ENCODE results near the gene HS2ST1. TPM values are rescaled to one million over a fixed set of nuclear protein-coding genes. Genes with fewer than 3 reads are reported as not detected.

Gene HS2ST1
- total and polyA plus RNA-seq, 2 experiments from 2014 or later = 6.7 to 17.1 TPM

DNA sequence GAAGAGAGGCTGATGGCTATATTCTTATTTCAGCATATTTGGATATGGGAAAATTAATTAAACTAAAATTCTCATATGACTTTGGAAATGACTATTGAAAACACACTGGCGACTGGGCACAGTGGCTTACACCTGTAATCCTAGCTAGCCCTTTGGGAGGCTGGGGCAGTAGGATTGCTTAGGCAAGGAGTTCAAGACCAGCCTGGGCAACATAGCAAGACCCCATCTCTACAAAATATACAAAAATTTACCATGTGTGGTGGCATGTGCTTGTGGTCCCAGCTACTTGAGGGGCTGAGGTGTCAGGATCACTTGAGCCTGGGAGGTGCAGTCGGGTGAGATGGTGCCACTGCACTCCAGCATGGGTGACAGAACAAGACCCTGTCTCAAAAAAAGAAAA lies 26.2 kb downstream of the HS2ST1 start:
- H3K4me3 Mint-ChIP-seq = no peak overlapping the region
- H3K9me3 Mint-ChIP-seq = no peaks in the 10 kb centered on the region
- no peaks in the 10 kb centered on the region for H3K36me3 Mint-ChIP-seq (ENCODE audit: low read depth)
- H3K27me3 ChIP-seq (ENCODE audit: insufficient read depth) = no peaks in the 10 kb centered on the region
- H3K4me1 Mint-ChIP-seq = peaks cover 21% of the 10 kb centered on the region
- no peak overlapping the region for H3K27ac ChIP-seq (ENCODE audit: low read depth)
- DNase-seq (ENCODE audit: low spot score) (no peak), ATAC-seq (no peak)
- H4K20me1 ChIP-seq (replicated peaks; ENCODE audit: insufficient read depth) = no peaks in the 10 kb centered on the region; the same call in 1 of the 2 replicates
- H2AFZ ChIP-seq = no peak overlapping the region
- H3K27me3 Mint-ChIP-seq (ENCODE audit: insufficient read depth, low read depth, poor library complexity) = no peaks in the 10 kb centered on the region
- TF ChIP-seq, protein P1, sequence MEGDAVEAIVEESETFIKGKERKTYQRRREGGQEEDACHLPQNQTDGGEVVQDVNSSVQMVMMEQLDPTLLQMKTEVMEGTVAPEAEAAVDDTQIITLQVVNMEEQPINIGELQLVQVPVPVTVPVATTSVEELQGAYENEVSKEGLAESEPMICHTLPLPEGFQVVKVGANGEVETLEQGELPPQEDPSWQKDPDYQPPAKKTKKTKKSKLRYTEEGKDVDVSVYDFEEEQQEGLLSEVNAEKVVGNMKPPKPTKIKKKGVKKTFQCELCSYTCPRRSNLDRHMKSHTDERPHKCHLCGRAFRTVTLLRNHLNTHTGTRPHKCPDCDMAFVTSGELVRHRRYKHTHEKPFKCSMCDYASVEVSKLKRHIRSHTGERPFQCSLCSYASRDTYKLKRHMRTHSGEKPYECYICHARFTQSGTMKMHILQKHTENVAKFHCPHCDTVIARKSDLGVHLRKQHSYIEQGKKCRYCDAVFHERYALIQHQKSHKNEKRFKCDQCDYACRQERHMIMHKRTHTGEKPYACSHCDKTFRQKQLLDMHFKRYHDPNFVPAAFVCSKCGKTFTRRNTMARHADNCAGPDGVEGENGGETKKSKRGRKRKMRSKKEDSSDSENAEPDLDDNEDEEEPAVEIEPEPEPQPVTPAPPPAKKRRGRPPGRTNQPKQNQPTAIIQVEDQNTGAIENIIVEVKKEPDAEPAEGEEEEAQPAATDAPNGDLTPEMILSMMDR (conservative IDR thresholded peaks at IDR 0.05; ENCODE audit: low read depth in 2 of 2) = no peak
- no peaks in the 10 kb centered on the region for H3K9me2 ChIP-seq (ENCODE audit: insufficient read depth)
- H3K36me3 ChIP-seq (ENCODE audit: insufficient read depth) = no peaks in the 10 kb centered on the region
- H3K4me3 ChIP-seq = no peak overlapping the region
- peaks cover 27% of the 10 kb centered on the region for H3K4me1 ChIP-seq (ENCODE audit: insufficient read depth)
- H3K27ac Mint-ChIP-seq = no peak overlapping the region
- no peak overlapping the region for H3K4me2 ChIP-seq
- H3K79me2 ChIP-seq (replicated peaks; ENCODE audit: insufficient read depth) = peaks cover 99% of the 10 kb centered on the region
- no peaks in the 10 kb centered on the region for H3F3A ChIP-seq (replicated peaks; ENCODE audit: low read depth)

DNA sequence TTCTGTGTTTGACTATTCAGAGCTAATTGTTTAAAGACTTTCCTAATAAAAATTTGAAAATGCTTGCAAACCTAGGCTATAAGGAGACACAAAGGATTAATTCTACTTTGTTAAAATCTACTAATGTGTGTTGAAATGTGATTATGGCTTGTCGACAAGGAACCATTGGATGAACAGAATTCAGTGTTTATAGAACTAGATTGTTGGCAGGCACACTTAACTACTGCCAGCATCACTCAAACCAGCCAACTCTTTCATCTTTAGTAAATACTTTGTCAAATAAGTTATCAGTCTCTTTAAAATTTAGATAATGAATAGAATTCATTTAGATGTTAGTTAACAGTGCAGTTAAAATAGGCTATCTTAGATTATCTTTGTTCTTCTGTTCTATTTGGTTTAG lies 27.6 kb downstream of the HS2ST1 start:
- H3K4me2 ChIP-seq = no peak overlapping the region
- H4K20me1 ChIP-seq (replicated peaks; ENCODE audit: insufficient read depth) = peaks cover 3% of the 10 kb centered on the region; the same call in 1 of the 2 replicates
- no peaks in the 10 kb centered on the region for H3K9me2 ChIP-seq (ENCODE audit: insufficient read depth)
- peaks cover 26% of the 10 kb centered on the region for H3K4me1 ChIP-seq (ENCODE audit: insufficient read depth)
- no peaks in the 10 kb centered on the region for H3K36me3 ChIP-seq (ENCODE audit: insufficient read depth)
- Mint-ChIP-seq H3K4me3 (no peak overlapping the region), H3K9me3 (no peaks in the 10 kb centered on the region), H3K4me1 (peaks cover 21% of the 10 kb centered on the region), H3K27ac (no peak overlapping the region), H3K27me3 (ENCODE audit: insufficient read depth, low read depth, poor library complexity) (no peaks in the 10 kb centered on the region), H3K36me3 (ENCODE audit: low read depth) (no peaks in the 10 kb centered on the region)
- TF ChIP-seq CREB1 (CRISPR knock-in tag; IDR thresholded peaks at IDR 0.05; ENCODE audit: low read depth) (no peak), EZH2 (IDR thresholded peaks at IDR 0.05; ENCODE audit: low read depth, unreplicated experiment) (no peak), ZNF331 (CRISPR knock-in tag; IDR thresholded peaks at IDR 0.05; ENCODE audit: low read depth) (no peak), POLR2AphosphoS5 (IDR thresholded peaks at IDR 0.05; ENCODE audit: low read depth) (no peak), STAT1 (IDR thresholded peaks at IDR 0.05; ENCODE audit: unreplicated experiment) (no peak)
- H3K4me3 ChIP-seq = no peak overlapping the region
- H3F3A ChIP-seq (replicated peaks; ENCODE audit: low read depth) = no peaks in the 10 kb centered on the region
- DNase-seq (ENCODE audit: low spot score) = no peak
- ATAC-seq = no peak
- no peak overlapping the region for H2AFZ ChIP-seq
- peaks cover 99% of the 10 kb centered on the region for H3K79me2 ChIP-seq (replicated peaks; ENCODE audit: insufficient read depth)
- no peak overlapping the region for H3K27ac ChIP-seq (ENCODE audit: low read depth)
- no peaks in the 10 kb centered on the region for H3K27me3 ChIP-seq (ENCODE audit: insufficient read depth)

DNA sequence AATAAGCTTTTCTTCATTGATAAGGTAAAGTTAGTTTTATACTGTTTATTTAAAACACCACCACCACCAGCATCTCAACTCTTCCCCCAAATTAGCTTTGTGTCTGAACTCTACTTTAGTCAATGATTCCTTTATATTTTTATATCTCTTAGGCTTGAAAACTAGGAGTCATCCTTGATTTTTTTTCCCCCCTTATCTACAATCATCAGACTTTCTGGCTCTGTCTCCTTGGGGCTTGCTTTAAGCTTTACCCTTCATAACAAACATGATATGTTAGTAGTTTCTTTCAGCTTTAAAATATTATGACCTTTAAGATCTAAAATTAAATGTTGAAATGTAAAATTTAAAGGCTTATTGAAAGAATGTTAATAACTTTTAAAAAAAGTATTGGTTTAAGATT lies 28.3 kb downstream of the HS2ST1 start:
- DNase-seq (ENCODE audit: low spot score) = no peak
- Histone ChIP-seq H4K20me1 (replicated peaks; ENCODE audit: insufficient read depth) (peaks cover 5% of the 10 kb centered on the region), H3K4me3 (no peak overlapping the region), H3K27me3 (ENCODE audit: insufficient read depth) (no peaks in the 10 kb centered on the region), H3K79me2 (replicated peaks; ENCODE audit: insufficient read depth) (peaks cover 99% of the 10 kb centered on the region), H3K27ac (ENCODE audit: low read depth) (no peak overlapping the region), H3K4me1 (ENCODE audit: insufficient read depth) (peaks cover 22% of the 10 kb centered on the region), H3K9me2 (ENCODE audit: insufficient read depth) (no peaks in the 10 kb centered on the region), H3K36me3 (ENCODE audit: insufficient read depth) (no peaks in the 10 kb centered on the region), H3K4me2 (no peak overlapping the region), H2AFZ (no peak overlapping the region), H3F3A (replicated peaks; ENCODE audit: low read depth) (no peaks in the 10 kb centered on the region)
- Mint-ChIP-seq H3K36me3 (ENCODE audit: low read depth) (no peaks in the 10 kb centered on the region), H3K4me3 (no peak overlapping the region), H3K27me3 (ENCODE audit: insufficient read depth, low read depth, poor library complexity) (no peaks in the 10 kb centered on the region), H3K4me1 (peaks cover 18% of the 10 kb centered on the region), H3K27ac (no peak overlapping the region), H3K9me3 (no peaks in the 10 kb centered on the region)
- no peak for ATAC-seq
- TF ChIP-seq, protein P2, sequence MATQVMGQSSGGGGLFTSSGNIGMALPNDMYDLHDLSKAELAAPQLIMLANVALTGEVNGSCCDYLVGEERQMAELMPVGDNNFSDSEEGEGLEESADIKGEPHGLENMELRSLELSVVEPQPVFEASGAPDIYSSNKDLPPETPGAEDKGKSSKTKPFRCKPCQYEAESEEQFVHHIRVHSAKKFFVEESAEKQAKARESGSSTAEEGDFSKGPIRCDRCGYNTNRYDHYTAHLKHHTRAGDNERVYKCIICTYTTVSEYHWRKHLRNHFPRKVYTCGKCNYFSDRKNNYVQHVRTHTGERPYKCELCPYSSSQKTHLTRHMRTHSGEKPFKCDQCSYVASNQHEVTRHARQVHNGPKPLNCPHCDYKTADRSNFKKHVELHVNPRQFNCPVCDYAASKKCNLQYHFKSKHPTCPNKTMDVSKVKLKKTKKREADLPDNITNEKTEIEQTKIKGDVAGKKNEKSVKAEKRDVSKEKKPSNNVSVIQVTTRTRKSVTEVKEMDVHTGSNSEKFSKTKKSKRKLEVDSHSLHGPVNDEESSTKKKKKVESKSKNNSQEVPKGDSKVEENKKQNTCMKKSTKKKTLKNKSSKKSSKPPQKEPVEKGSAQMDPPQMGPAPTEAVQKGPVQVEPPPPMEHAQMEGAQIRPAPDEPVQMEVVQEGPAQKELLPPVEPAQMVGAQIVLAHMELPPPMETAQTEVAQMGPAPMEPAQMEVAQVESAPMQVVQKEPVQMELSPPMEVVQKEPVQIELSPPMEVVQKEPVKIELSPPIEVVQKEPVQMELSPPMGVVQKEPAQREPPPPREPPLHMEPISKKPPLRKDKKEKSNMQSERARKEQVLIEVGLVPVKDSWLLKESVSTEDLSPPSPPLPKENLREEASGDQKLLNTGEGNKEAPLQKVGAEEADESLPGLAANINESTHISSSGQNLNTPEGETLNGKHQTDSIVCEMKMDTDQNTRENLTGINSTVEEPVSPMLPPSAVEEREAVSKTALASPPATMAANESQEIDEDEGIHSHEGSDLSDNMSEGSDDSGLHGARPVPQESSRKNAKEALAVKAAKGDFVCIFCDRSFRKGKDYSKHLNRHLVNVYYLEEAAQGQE (IDR thresholded peaks at IDR 0.05; ENCODE audit: unreplicated experiment) = no peak
- TF ChIP-seq, protein P1 (conservative IDR thresholded peaks at IDR 0.05; ENCODE audit: low read depth in 2 of 2) = no peak
- no peak for TF ChIP-seq EZH2phosphoT487 (IDR thresholded peaks at IDR 0.05; ENCODE audit: unreplicated experiment)
- TF ChIP-seq, protein P3, sequence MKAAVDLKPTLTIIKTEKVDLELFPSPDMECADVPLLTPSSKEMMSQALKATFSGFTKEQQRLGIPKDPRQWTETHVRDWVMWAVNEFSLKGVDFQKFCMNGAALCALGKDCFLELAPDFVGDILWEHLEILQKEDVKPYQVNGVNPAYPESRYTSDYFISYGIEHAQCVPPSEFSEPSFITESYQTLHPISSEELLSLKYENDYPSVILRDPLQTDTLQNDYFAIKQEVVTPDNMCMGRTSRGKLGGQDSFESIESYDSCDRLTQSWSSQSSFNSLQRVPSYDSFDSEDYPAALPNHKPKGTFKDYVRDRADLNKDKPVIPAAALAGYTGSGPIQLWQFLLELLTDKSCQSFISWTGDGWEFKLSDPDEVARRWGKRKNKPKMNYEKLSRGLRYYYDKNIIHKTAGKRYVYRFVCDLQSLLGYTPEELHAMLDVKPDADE (IDR thresholded peaks at IDR 0.05) = no peak
